ENCODE measurements around the gene RNF11.

Gene RNF11

GRCh38 chr1:51321924-51322280 is 85.8 kb downstream of the RNF11 start:
- TF ChIP-seq, protein P1, sequence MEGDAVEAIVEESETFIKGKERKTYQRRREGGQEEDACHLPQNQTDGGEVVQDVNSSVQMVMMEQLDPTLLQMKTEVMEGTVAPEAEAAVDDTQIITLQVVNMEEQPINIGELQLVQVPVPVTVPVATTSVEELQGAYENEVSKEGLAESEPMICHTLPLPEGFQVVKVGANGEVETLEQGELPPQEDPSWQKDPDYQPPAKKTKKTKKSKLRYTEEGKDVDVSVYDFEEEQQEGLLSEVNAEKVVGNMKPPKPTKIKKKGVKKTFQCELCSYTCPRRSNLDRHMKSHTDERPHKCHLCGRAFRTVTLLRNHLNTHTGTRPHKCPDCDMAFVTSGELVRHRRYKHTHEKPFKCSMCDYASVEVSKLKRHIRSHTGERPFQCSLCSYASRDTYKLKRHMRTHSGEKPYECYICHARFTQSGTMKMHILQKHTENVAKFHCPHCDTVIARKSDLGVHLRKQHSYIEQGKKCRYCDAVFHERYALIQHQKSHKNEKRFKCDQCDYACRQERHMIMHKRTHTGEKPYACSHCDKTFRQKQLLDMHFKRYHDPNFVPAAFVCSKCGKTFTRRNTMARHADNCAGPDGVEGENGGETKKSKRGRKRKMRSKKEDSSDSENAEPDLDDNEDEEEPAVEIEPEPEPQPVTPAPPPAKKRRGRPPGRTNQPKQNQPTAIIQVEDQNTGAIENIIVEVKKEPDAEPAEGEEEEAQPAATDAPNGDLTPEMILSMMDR (IDR thresholded peaks at IDR 0.05; ENCODE audit: borderline replicate concordance, insufficient read depth, low read depth, low read length): no peak
- H3K4me3 ChIP-seq (ENCODE audit: low read depth, low read length): no peak overlapping the region

DNA sequence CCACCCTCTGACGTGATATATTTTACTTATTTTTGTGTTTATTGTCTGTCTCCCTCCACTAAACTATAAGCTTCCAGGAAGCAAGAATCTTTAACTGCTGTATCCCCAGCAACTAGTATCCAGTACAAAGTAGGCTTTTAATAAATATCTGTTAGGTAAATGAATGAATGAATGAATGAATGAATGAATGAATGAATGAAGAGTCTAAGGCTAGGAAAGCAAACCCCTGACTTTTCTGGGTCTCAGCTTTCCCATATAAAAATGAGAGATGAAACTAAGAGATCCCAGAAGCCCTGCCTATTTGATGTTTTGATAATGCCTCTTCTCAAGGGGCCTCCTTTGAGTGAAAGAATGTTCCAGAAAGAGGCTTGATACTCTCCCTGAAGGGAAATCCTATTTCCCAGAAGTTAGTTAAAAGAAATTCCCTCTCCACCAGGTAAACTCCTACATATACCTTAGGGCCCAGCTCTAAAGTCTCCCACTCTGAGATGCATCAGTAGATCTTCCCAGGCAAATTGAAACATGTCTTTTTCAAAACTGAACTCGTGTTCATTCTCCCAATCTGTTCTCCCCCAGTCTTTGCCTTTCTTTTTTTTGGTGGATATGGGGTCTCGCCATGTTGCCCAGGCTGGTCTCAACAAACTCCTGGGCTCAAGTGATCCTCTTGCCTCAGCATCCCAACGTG is 86.5 kb downstream of the RNF11 start:
- no peak overlapping the region for H3K4me3 ChIP-seq (ENCODE audit: low read depth, low read length)
- TF ChIP-seq, protein P1 (IDR thresholded peaks at IDR 0.05; ENCODE audit: borderline replicate concordance, insufficient read depth, low read depth, low read length): no peak
